HEK293 (cell line): ENCODE measurements around the gene VEPH1.

ENCODE experiments used
- CTCF ChIA-PET: fragments of 350-600 bp; formaldehyde crosslinking; extraction: SDS; loops from one replicate; lab custom pipeline; 2021; ENCODE audit warnings: antibody characterized with exemption; lab: Yijun Ruan, JAX
- POLR2A ChIA-PET: fragments of 300-600 bp; formaldehyde crosslinking; extraction: SDS; loops from one replicate; lab custom pipeline; 2020; ENCODE audit warnings: antibody characterized with exemption, inconsistent platforms; lab: Yijun Ruan, JAX
- H3K27ac ChIP-seq: fragments of 200-500 bp; sonication (Bioruptor generic); 2 replicates; pipeline ENCODE4 v1.5.1; 2014; ENCODE audit warnings: low read depth, low read length, control low read depth, inconsistent platforms; ENCODE audit errors: extremely low read depth
- H3K36me3 ChIP-seq, 2 experiments: fragments of 200-500 bp in 1 of 2; sonication (Bioruptor generic) in 1 of 2; 1 replicate in 1 of 2; 2 replicates in 1 of 2; pipeline ENCODE4 v1.5.1; 2014 to 2017; ENCODE audit warnings: inconsistent platforms in 2 of 2, low read length in 2 of 2; ENCODE audit not compliant: control insufficient read depth in 2 of 2, insufficient read depth in 1 of 2
- H3K4me1 ChIP-seq: fragments of 200-500 bp; sonication (Bioruptor generic); 2 replicates; pipeline ENCODE4 v1.5.1; 2014; ENCODE audit warnings: mild to moderate bottlenecking, low read length, inconsistent platforms; ENCODE audit not compliant: control insufficient read depth, insufficient read depth
- H3K4me3 ChIP-seq: 2 replicates; pipeline ENCODE4 v1.5.1; 2011; ENCODE audit warnings: low read depth, mild to moderate bottlenecking, control low read depth, low read length, moderate library complexity
- H3K9me3 ChIP-seq: fragments of 200-500 bp; sonication (Bioruptor generic); 2 replicates; pipeline ENCODE4 v1.5.1; 2014; ENCODE audit warnings: low read depth, low read length, inconsistent platforms; ENCODE audit not compliant: control insufficient read depth, insufficient read depth
- MEIS1 ChIP-seq: sonication (generic); formaldehyde crosslinking; IDR thresholded peaks from 2 replicates; pipeline ENCODE4 v1.8.1; 2022; ENCODE audit warnings: missing genetic modification reagents, mild to moderate bottlenecking, borderline replicate concordance
- YY2 ChIP-seq: fragments of 450-650 bp; formaldehyde crosslinking; IDR thresholded peaks from 2 replicates; pipeline ENCODE4 v1.5.1; 2016; ENCODE audit warnings: missing biosample characterization, missing genetic modification characterization
- ZBTB44 ChIP-seq: fragments of 450-650 bp; IDR thresholded peaks from 2 replicates; pipeline ENCODE4 v1.5.1; 2018; ENCODE audit warnings: missing biosample characterization, mild to moderate bottlenecking, missing genetic modification characterization
- ZBTB8A ChIP-seq: fragments of 450-650 bp; formaldehyde crosslinking; IDR thresholded peaks from 2 replicates; pipeline ENCODE4 v1.5.1; 2016; ENCODE audit warnings: missing biosample characterization, missing genetic modification characterization
- ZNF121 ChIP-seq: fragments of 450-650 bp; formaldehyde crosslinking; IDR thresholded peaks from 2 replicates; pipeline ENCODE4 v1.5.1; 2016; ENCODE audit warnings: missing biosample characterization, missing genetic modification characterization
- ZNF175 ChIP-seq: fragments of 450-650 bp; formaldehyde crosslinking; IDR thresholded peaks from 2 replicates; pipeline ENCODE4 v1.5.1; 2016; ENCODE audit warnings: missing biosample characterization, missing genetic modification characterization
- ZNF18 ChIP-seq: fragments of 450-650 bp; formaldehyde crosslinking; IDR thresholded peaks from 2 replicates; pipeline ENCODE4 v1.5.1; 2016; ENCODE audit warnings: missing biosample characterization, missing genetic modification characterization
- ZNF223 ChIP-seq: fragments of 450-650 bp; formaldehyde crosslinking; IDR thresholded peaks from 2 replicates; pipeline ENCODE4 v1.5.1; 2016; ENCODE audit warnings: missing biosample characterization, missing genetic modification characterization
- ZNF274 ChIP-seq, 2 experiments: fragments of 200-500 bp in 1 of 2; fragments of 450-650 bp in 1 of 2; sonication (Bioruptor generic) in 1 of 2; formaldehyde crosslinking in 1 of 2; IDR thresholded peaks; 2 replicates each; pipeline versions ENCODE4 v1.5.1 to v1.6.1; 2014 to 2016; ENCODE audit warnings: borderline replicate concordance in 1 of 2, inconsistent platforms in 1 of 2, low read length in 1 of 2, missing biosample characterization in 1 of 2, missing genetic modification characterization in 1 of 2
- ZNF341 ChIP-seq: fragments of 450-650 bp; formaldehyde crosslinking; IDR thresholded peaks from 2 replicates; pipeline ENCODE4; 2016; ENCODE audit warnings: low read depth, missing biosample characterization, missing genetic modification characterization
- ZNF354C ChIP-seq: fragments of 450-650 bp; formaldehyde crosslinking; IDR thresholded peaks from 2 replicates; pipeline ENCODE4 v1.5.1; 2016; ENCODE audit warnings: missing biosample characterization, missing genetic modification characterization, low read depth, borderline replicate concordance
- ZNF488 ChIP-seq: fragments of 450-650 bp; formaldehyde crosslinking; IDR thresholded peaks from 2 replicates; pipeline ENCODE4 v1.5.1; 2016; ENCODE audit warnings: missing biosample characterization, missing genetic modification characterization
- ZNF548 ChIP-seq: fragments of 450-650 bp; formaldehyde crosslinking; IDR thresholded peaks from 2 replicates; pipeline ENCODE4 v1.5.1; 2016; ENCODE audit warnings: missing biosample characterization, missing genetic modification characterization
- ZNF558 ChIP-seq: fragments of 450-650 bp; formaldehyde crosslinking; IDR thresholded peaks from 2 replicates; pipeline ENCODE4 v1.5.1; 2016; ENCODE audit warnings: missing biosample characterization, missing genetic modification characterization
- ZNF571 ChIP-seq: fragments of 450-650 bp; formaldehyde crosslinking; IDR thresholded peaks from 2 replicates; pipeline ENCODE4 v1.5.0; 2017; ENCODE audit warnings: missing biosample characterization, missing genetic modification characterization
- TF ChIP-seq, protein P1 (sequence below): sonication (generic); formaldehyde crosslinking; IDR thresholded peaks from 2 replicates; pipeline ENCODE4 v1.8.1; 2022; ENCODE audit warnings: mild to moderate bottlenecking, moderate library complexity, missing genetic modification reagents
- TF ChIP-seq, protein P2 (sequence below): fragments of 450-650 bp; formaldehyde crosslinking; IDR thresholded peaks from 2 replicates; pipeline ENCODE4 v1.5.1; 2016; ENCODE audit warnings: missing biosample characterization, missing genetic modification characterization
- TF ChIP-seq, protein P3 (sequence below): fragments of 450-650 bp; formaldehyde crosslinking; conservative IDR thresholded peaks from 2 replicates; pipeline ENCODE4 v1.5.1; 2016; ENCODE audit warnings: low read depth, missing biosample characterization, missing genetic modification characterization

Gene VEPH1

GRCh38 chr3:157319672-157320071 is 183.5 kb downstream of the VEPH1 start:
- Histone ChIP-seq H3K36me3 (no peaks in the 10 kb centered on the region), H3K27ac (no peak overlapping the region), H3K4me3 (no peak overlapping the region), H3K4me1 (no peaks in the 10 kb centered on the region), H3K9me3 (no peaks in the 10 kb centered on the region)
- CTCF ChIA-PET = no interaction called here
- TF ChIP-seq YY2 (no peak), ZNF274 (IDR thresholded peaks at IDR 0.05; ENCODE audit: low read length) (no peak), ZNF274 (tag by site-specific recombination; IDR thresholded peaks at IDR 0.05; ENCODE audit: borderline replicate concordance) (no peak), MEIS1 (CRISPR knock-in tag) (no peak), ZNF558 (tag by site-specific recombination) (no peak), ZNF121 (tag by site-specific recombination) (no peak), ZNF341 (no peak), ZNF175 (no peak), ZBTB44 (tag by site-specific recombination) (no peak), ZNF223 (tag by site-specific recombination) (no peak), ZNF571 (tag by site-specific recombination) (no peak)
- TF ChIP-seq, protein P1, sequence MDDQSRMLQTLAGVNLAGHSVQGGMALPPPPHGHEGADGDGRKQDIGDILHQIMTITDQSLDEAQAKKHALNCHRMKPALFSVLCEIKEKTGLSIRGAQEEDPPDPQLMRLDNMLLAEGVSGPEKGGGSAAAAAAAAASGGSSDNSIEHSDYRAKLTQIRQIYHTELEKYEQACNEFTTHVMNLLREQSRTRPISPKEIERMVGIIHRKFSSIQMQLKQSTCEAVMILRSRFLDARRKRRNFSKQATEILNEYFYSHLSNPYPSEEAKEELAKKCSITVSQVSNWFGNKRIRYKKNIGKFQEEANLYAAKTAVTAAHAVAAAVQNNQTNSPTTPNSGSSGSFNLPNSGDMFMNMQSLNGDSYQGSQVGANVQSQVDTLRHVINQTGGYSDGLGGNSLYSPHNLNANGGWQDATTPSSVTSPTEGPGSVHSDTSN (CRISPR knock-in tag) = no peak
- TF ChIP-seq, protein P2, sequence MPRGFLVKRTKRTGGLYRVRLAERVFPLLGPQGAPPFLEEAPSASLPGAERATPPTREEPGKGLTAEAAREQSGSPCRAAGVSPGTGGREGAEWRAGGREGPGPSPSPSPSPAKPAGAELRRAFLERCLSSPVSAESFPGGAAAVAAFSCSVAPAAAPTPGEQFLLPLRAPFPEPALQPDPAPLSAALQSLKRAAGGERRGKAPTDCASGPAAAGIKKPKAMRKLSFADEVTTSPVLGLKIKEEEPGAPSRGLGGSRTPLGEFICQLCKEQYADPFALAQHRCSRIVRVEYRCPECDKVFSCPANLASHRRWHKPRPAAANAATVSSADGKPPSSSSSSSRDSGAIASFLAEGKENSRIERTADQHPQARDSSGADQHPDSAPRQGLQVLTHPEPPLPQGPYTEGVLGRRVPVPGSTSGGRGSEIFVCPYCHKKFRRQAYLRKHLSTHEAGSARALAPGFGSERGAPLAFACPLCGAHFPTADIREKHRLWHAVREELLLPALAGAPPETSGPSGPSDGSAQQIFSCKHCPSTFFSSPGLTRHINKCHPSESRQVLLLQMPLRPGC (tag by site-specific recombination) = no peak
- POLR2A ChIA-PET = no interaction called here

GRCh38 chr3:157318639-157319288 is 184.5 kb downstream of the VEPH1 start:
- ChIA-PET POLR2A (no interaction called here), CTCF (no interaction called here)
- Histone ChIP-seq H3K27ac (no peak overlapping the region), H3K36me3 (no peaks in the 10 kb centered on the region), H3K9me3 (no peaks in the 10 kb centered on the region), H3K4me3 (no peak overlapping the region), H3K4me1 (no peaks in the 10 kb centered on the region)
- TF ChIP-seq, protein P3, sequence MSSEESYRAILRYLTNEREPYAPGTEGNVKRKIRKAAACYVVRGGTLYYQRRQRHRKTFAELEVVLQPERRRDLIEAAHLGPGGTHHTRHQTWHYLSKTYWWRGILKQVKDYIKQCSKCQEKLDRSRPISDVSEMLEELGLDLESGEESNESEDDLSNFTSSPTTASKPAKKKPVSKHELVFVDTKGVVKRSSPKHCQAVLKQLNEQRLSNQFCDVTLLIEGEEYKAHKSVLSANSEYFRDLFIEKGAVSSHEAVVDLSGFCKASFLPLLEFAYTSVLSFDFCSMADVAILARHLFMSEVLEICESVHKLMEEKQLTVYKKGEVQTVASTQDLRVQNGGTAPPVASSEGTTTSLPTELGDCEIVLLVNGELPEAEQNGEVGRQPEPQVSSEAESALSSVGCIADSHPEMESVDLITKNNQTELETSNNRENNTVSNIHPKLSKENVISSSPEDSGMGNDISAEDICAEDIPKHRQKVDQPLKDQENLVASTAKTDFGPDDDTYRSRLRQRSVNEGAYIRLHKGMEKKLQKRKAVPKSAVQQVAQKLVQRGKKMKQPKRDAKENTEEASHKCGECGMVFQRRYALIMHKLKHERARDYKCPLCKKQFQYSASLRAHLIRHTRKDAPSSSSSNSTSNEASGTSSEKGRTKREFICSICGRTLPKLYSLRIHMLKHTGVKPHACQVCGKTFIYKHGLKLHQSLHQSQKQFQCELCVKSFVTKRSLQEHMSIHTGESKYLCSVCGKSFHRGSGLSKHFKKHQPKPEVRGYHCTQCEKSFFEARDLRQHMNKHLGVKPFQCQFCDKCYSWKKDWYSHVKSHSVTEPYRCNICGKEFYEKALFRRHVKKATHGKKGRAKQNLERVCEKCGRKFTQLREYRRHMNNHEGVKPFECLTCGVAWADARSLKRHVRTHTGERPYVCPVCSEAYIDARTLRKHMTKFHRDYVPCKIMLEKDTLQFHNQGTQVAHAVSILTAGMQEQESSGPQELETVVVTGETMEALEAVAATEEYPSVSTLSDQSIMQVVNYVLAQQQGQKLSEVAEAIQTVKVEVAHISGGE (tag by site-specific recombination) = no peak

DNA sequence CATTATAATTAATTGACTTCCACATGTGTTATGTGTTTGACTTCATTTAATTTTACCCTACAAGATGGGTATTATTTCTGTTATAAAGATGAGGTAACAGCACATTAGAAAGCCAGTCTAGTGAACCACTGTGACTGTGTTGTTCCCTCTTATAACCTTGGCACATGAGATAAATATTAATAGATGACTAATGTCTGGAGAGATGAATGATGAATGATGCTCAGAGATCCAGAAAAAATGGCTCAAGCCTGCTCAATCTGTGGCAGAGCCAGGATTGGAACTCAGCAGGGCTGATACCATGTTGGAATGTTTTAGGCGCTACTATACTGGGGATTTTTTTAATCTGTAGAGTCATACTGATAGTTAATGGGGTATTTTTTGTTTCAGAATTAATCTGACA is 185.3 kb downstream of the VEPH1 start:
- H3K4me3 ChIP-seq = no peak overlapping the region
- H3K27ac ChIP-seq = no peak overlapping the region
- H3K4me1 ChIP-seq = no peaks in the 10 kb centered on the region
- CTCF ChIA-PET = no interaction called here
- no peaks in the 10 kb centered on the region for H3K36me3 ChIP-seq
- H3K9me3 ChIP-seq = no peaks in the 10 kb centered on the region
- POLR2A ChIA-PET = no interaction called here
- TF ChIP-seq ZBTB8A (tag by site-specific recombination) (no peak), ZNF558 (tag by site-specific recombination) (no peak), ZNF18 (tag by site-specific recombination) (no peak), ZNF488 (tag by site-specific recombination) (no peak), ZNF548 (tag by site-specific recombination) (no peak), ZNF354C (tag by site-specific recombination) (no peak)
